Rectal smooth muscle tissue (tissue), 1 donor: ENCODE measurements around the gene TXNRD2.
"Not testable (repeated sequence)": the region's sequence is repeated elsewhere in the genome, so short reads cannot be mapped to it uniquely, and the experiment has no call there.

Experiments
- H3K27ac ChIP-seq: one replicate; pipeline ENCODE4 v1.7.0; 2013; ENCODE audit warnings: low read depth, low read length, inconsistent platforms
- H3K27me3 ChIP-seq: one replicate; pipeline ENCODE4 v1.7.0; 2013; ENCODE audit warnings: low read length; ENCODE audit not compliant: control insufficient read depth, insufficient read depth
- H3K36me3 ChIP-seq: one replicate; pipeline ENCODE4 v1.7.0; 2013; ENCODE audit warnings: low read length; ENCODE audit not compliant: control insufficient read depth, insufficient read depth
- H3K4me1 ChIP-seq: one replicate; pipeline ENCODE4 v1.7.0; 2013; ENCODE audit warnings: low read length; ENCODE audit not compliant: control insufficient read depth, insufficient read depth
- H3K4me3 ChIP-seq: one replicate; pipeline ENCODE4 v1.7.0; 2013; ENCODE audit warnings: low read length
- H3K9ac ChIP-seq: one replicate; pipeline ENCODE4 v1.7.0; 2013; ENCODE audit warnings: low read length

TXNRD2 gene

DNA sequence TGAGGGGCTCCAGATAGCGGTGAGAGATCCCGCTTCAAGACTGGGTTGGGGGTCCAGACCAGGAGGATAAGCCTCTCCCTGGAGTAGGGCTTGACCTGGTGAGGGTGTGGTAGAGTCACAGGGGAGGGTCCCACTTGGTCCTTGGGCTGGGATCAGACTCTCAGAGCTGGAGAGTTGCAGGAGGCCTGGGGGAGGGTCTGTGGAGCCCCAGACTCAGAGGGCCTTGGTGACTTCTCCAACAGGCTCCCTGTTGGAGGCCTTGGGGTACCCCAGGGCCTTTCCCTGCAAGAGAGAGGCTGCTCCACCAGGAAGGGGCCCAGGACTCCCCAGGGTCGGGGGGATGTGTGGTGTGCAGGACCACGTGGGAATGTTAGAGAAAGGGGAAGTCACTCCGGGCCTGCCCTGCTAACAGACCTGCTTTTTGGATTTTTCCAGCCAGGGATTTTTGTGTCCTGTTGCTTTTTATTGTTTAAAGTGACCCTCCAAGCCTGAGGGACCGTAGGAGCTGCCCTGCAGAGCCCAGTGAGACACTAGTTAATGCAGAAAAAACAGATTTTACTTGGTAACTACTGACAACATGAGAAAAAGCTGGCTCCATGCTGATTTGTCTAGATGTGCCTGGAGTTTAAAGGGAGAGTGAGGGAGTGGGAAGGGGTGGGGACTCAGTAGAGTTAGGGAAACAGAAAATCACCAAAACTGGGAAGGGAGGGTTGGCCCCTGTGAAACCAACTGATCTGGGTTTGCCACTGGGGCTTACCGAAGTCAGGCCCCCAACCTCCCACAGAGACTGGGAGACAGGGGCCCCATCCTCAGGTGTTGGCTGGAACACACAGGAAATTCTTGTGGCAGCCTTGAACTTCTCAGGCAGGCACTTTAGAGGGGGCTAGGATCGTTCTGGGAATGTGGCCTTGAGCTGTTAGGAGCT, 801 bp upstream of the TXNRD2 start:
- H3K9ac ChIP-seq, result peak overlapping the region; percentile 93
- H3K4me1 ChIP-seq, result peaks cover 24% of the 10 kb centered on the region
- peak overlapping the region; percentile 73 for H3K4me3 ChIP-seq
- H3K27me3 ChIP-seq, result no peaks in the 10 kb centered on the region
- H3K36me3 ChIP-seq, result no peaks in the 10 kb centered on the region
- peak overlapping the region; percentile 95 for H3K27ac ChIP-seq

DNA sequence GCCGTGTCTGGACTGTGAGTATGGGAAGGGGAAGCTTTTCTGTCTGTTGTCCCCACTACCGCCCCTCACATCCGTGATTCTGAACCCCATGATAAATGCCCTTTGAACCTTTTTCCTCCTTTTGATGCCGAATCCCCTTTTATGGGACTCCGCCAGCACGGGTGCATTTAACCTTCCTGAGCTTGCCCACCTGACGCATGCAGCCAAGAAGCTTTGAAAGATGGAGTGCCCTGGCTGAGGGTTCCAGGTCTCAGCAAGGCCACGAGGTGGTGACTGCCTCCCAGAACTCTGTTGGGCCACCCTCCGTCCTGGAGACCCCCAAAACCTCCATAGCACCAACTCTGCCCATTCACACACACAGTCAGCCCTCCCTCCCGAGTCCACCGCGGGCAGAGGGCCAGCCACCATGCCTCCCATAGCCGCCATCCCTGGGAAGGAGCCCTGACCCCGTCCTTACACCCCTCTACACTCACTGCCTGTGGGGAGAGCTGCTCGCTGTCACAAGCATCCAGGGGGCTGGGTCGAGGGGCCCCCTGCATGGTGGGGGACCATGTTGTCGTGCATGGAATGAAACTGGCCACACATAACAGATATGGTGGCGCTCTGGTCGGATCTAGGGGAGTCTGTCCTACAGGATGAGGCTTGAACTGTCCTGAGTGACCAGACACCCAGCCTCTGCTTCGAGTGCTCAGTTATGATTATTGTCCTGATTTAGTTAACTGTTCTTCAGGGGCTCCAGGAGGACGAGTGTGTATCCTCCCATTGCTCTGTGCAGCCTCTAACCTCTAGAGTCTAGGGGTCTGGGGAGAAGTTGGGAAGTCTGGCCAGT, 868 bp downstream of the TXNRD2 start:
- Histone ChIP-seq H3K4me3 (peak overlapping the region; percentile 89), H3K36me3 (no peaks in the 10 kb centered on the region), H3K4me1 (peaks cover 19% of the 10 kb centered on the region), H3K27ac (peak overlapping the region; percentile 95), H3K9ac (peak overlapping the region; percentile 84), H3K27me3 (no peaks in the 10 kb centered on the region)

DNA sequence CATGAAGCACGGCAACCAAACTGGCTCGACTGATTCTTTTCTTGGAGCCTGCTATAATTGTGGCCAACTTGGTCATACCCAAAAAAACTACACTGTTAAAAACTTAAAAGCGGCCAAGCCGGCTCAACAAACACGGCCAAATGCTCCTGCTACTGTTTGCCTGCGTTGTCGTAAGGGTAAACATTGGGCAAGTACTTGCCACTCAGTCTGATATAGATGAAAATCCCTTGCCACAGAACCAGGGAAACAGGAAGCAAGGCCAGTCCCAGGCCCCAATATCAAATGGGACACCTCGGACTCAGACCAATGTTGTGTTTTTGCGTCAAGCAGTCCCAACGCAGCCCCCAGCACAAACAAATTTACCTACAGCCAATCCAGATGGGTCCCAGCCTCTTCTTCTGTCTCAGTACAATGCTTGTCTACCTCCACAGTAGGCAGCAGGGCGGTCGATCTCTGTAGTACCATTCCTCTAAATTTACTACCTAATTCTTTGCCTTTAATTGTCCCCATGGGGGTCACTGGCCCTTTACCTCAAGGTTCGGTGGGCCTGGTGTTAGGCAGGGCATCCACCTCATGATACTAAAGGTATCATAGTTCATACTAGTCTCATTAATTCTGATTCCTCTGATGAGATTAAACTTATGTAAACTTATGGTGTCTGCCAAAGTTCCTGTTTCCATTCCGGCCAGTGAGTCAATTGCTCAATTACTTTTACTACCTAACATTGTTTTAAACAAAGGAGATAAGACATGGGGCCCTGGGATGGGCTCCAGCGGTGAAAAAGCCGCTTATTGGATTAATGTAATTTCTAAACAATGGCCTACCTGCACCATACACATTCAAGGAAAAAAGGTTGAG, 3.8 kb downstream of the TXNRD2 start:
- peaks cover 7% of the 10 kb centered on the region for H3K4me1 ChIP-seq
- no peak overlapping the region for H3K27ac ChIP-seq
- H3K9ac ChIP-seq, result no peak overlapping the region
- H3K4me3 ChIP-seq, result no peak overlapping the region
- H3K27me3 ChIP-seq, result no peaks in the 10 kb centered on the region
- no peaks in the 10 kb centered on the region for H3K36me3 ChIP-seq

DNA sequence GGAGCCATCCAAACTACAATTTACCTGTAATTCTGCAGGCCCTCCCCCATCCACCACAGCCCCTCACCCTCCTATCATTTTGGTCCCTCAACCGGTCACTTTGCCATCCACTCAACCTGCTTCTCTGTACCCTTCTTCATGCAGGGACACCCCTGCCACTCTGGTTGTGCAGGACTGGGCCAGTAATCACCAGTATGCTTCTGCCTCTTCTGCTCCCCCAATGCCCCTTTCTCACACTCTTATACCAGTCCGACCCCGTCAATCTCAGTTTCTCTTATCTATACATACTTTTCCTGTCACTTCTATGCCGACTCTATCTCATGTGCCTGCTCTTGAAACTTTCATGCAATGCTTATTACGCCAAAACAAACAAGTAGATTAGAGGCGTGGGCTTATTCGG, 5.1 kb downstream of the TXNRD2 start:
- H3K27ac ChIP-seq, result no peak overlapping the region
- H3K9ac ChIP-seq, result no peak overlapping the region
- H3K4me3 ChIP-seq, result no peak overlapping the region
- H3K36me3 ChIP-seq, result no peaks in the 10 kb centered on the region
- peaks cover 5% of the 10 kb centered on the region for H3K4me1 ChIP-seq
- no peaks in the 10 kb centered on the region for H3K27me3 ChIP-seq

DNA sequence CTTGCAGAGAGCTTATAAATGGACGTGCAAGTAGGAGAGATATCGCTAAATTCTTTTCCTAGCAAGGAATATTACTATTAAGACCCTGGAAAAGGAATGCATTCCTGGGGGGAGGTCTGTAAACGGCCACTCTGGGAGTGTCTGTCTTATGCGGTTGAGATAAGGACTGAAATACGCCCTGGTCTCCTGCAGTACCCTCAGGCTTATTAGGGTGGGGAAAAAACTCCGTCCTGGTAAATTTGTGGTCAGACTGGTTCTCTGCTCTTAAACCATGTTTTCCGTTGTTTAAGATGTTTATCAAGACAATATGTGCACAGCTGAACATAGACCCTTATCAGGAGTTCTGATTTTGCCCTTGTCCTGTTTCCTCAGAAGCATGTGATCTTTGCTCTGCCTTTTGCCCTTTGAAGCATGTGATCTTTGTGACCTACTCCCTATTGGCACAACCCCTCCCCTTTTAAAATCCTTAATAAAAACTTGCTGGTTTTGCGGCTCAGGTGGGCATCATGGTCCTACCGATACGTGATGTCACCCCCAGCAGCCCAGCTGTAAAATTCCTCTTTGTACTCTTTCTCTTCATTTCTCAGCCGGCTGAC, 6.4 kb downstream of the TXNRD2 start:
- not testable (repeated sequence) for H3K36me3 ChIP-seq, H3K27ac ChIP-seq

DNA sequence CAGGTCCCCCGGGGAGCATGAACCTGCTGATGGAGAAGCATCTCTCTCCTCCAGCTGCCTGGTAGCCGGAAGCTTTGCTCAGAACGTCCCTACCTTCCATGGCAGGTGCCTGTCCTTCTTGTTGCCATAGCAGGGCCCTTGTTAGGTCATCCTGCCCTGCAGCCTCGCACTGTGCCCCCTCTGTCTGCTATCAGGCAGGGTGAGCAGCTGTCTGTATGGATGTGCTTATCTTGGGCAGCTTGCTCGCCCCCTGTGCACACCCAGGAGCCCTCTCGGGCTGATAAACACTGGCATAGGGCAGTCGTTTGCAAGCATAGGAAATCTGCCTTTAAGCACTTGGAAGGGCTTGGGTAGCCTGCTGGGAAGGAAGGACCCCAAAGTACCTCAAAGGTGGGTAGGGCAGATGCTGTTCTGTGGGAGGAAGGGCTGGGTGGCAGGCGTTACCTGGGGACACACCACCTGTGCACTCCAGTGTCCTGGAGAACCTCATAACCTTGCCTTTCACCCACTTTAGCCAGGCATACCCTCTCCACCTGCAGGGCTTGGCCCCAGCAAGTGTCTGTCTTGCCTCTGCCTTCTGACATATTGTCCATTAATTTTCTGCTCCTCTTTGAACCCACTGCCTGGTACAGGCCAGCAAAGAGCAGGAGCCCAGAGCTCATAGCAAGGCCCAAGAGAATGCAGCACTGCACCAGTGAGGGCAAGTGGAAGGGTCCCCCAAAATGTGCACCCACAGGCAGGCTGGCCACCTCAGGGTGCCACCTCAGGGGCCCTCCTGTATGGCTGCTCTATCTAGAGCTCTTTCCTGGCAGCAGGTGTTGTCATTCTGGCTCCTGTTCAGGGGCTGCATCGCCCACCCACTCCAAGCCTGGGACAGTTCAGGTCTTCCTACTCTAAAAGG, 8.0 kb downstream of the TXNRD2 start:
- Histone ChIP-seq H3K36me3 (no peaks in the 10 kb centered on the region), H3K9ac (no peak overlapping the region), H3K27ac (no peak overlapping the region), H3K4me3 (no peak overlapping the region), H3K4me1 (no peaks in the 10 kb centered on the region), H3K27me3 (no peaks in the 10 kb centered on the region)

More for the DNA sequence above, 6.4 kb downstream of the TXNRD2 start:
- H3K4me1 ChIP-seq, H3K4me3 ChIP-seq, H3K27me3 ChIP-seq, H3K9ac ChIP-seq: not testable (repeated sequence)

DNA sequence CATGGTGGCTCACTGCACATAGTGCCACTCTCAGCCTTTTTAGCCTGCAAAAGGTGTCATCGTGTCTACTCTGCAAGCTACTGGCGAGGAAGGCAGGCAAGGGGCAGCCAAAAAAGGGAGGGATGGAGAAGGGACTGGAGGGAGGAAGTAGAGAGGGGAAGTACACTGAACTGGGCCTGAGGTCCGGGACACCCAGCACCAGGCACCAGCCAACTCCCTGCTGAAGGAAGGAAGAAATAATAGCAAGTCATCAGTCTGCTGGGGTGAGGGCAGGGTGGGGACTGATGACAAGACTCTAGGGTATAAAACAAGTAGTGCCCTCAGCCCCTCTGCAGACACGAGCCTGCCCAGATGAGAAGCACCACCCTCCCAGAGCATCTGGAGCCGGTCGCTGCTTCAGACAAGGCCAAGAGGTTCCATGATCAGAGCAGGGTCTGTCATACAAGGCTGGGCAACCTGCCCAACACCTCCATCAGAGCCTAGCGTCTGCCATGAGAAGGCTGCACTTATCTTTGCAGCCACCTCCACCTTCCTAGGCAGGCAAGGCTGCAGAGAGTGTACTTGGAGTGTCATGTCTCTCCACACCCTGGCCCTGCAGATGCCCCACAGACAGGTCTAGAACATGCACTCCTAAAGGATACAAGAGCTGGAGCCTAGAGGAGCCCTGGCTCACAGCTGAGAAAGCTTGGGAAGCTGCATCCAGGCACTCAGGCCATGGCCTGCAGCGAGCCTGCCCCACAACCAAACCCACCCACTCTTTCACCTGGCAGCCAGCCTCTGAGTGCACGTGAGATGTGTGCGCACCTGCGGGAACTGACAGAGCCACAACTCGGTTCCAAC, 9.0 kb downstream of the TXNRD2 start:
- H3K27ac ChIP-seq, result no peak overlapping the region
- H3K9ac ChIP-seq, result no peak overlapping the region
- no peak overlapping the region for H3K4me3 ChIP-seq
- no peaks in the 10 kb centered on the region for H3K4me1 ChIP-seq
- H3K36me3 ChIP-seq, result no peaks in the 10 kb centered on the region
- no peaks in the 10 kb centered on the region for H3K27me3 ChIP-seq

DNA sequence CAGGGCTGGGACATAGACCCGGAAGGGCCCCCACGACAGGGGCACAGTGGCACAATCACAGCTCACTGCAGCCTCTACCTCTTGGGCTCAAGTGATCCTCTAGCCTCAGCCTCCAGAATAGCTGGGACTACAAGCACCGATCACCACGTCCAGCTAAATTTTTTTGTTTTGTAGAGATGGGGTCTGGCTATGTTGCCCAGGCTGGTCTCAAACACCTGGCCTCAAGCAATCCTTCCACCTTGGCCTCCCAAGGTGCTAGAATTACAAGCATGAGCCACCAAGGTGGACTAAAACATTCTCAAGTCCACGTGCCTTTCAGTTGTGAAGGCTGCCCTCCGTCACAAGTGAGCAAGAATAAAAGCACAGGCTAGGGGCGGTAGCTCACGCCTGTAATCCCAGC, 10.1 kb downstream of the TXNRD2 start:
- Histone ChIP-seq H3K27ac (no peak overlapping the region), H3K4me3 (no peak overlapping the region), H3K36me3 (no peaks in the 10 kb centered on the region), H3K4me1 (no peaks in the 10 kb centered on the region), H3K9ac (no peak overlapping the region), H3K27me3 (no peaks in the 10 kb centered on the region)

DNA sequence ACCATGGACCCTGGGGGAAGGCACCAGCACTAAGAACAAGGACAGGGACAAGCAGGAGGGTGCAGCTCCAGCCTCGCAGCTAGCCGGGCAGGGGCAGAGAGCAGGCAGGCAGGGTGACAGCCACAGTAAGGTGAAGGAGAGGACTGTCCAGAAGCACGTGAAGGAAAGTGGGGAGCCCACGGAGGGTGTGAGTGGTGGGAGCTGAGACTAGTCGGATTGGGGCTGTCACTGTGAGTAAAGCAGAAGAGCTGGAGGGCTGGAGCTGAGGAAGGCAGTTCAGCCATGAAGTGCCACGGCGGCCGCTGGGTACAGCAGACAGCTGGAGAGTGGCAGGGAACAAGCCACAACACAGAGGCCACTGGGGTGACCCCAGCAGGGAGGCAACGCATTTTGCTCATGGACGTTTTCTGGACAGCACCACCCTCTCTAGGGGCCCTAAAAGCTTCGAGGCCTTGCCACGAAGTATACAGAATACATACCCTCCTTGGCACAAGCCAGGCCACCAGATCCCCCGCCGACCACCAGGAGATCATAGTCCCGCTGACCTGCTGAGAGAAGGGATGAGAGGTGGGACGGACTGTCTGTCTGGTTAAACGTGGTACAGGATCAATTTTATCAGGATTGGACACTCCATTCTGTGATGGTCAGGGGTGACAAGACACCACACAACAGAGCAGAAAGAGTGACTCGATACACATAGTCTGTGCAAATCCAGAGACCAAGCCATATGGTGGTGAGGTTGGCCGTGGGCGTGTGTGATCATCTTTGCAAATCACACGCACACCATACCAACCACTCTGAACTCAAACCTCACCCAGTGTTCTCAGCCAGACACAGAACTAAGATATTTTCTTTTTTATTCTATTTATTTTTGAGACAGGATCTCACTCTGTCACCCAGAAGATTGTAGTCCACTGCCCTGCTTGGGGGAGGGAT, 10.8 kb downstream of the TXNRD2 start:
- Histone ChIP-seq H3K4me3 (no peak overlapping the region), H3K27ac (no peak overlapping the region), H3K27me3 (no peaks in the 10 kb centered on the region), H3K9ac (no peak overlapping the region), H3K4me1 (no peaks in the 10 kb centered on the region), H3K36me3 (no peaks in the 10 kb centered on the region)
